ENCODE data around the gene KCNIP3.
"Not testable (repeated sequence)": the region's sequence is repeated elsewhere in the genome, so short reads cannot be mapped to it uniquely, and the experiment has no call there.

KCNIP3 gene

GRCh38 chr2:95374451-95374920 lies 77.3 kb downstream of the KCNIP3 start:
- no peak for DNase-seq

- no peak for DNase-seq
These were observed 77.8 kb downstream of the KCNIP3 start for GRCh38 chr2:95374921-95375471.

GRCh38 chr2:95375532-95376150 lies 78.5 kb downstream of the KCNIP3 start:
- no peak for DNase-seq

GRCh38 chr2:95376311-95377215 lies 79.4 kb downstream of the KCNIP3 start:
- DNase-seq, result no peak

GRCh38 chr2:95377216-95378123 lies 80.3 kb downstream of the KCNIP3 start:
- DNase-seq, result no peak

GRCh38 chr2:95378281-95378680 lies 81.1 kb downstream of the KCNIP3 start:
- not testable (repeated sequence) for DNase-seq

- no peak for DNase-seq
These were observed 82.3 kb downstream of the KCNIP3 start for GRCh38 chr2:95379371-95379831.

GRCh38 chr2:95380280-95380679 lies 83.1 kb downstream of the KCNIP3 start:
- no peak for DNase-seq

GRCh38 chr2:95380731-95381130 lies 83.6 kb downstream of the KCNIP3 start:
- DNase-seq, result no peak

GRCh38 chr2:95381212-95382191 lies 84.4 kb downstream of the KCNIP3 start:
- no peak for DNase-seq

GRCh38 chr2:95382192-95382591 lies 85.0 kb downstream of the KCNIP3 start:
- DNase-seq, result no peak

GRCh38 chr2:95382686-95383634 lies 85.8 kb downstream of the KCNIP3 start:
- no peak for DNase-seq

GRCh38 chr2:95383635-95384027 lies 86.5 kb downstream of the KCNIP3 start:
- no peak for DNase-seq

GRCh38 chr2:95384854-95385569 lies 87.9 kb downstream of the KCNIP3 start:
- DNase-seq, result no peak

- no peak for DNase-seq
These were observed 88.4 kb downstream of the KCNIP3 start for GRCh38 chr2:95385570-95385984.

GRCh38 chr2:95386031-95386430 lies 88.9 kb downstream of the KCNIP3 start:
- DNase-seq, result no peak

- no peak for DNase-seq
These were observed 90.2 kb downstream of the KCNIP3 start for GRCh38 chr2:95387358-95387757.

- no peak for DNase-seq
These were observed 91.0 kb downstream of the KCNIP3 start for GRCh38 chr2:95388091-95388692.

- no peak for DNase-seq
These were observed 91.7 kb downstream of the KCNIP3 start for GRCh38 chr2:95388856-95389244.

All from inflammatory macrophage treated with lipopolysaccharide for 4 hours (primary cell).